ENCODE results near the gene FAM90A1.
A peak's percentile ranks its signal among the peaks of the same experiment; 100 is the strongest.
"Not testable (repeated sequence)": the region's sequence is repeated elsewhere in the genome, so short reads cannot be mapped to it uniquely, and the experiment has no call there.

FAM90A1 gene, protein sequence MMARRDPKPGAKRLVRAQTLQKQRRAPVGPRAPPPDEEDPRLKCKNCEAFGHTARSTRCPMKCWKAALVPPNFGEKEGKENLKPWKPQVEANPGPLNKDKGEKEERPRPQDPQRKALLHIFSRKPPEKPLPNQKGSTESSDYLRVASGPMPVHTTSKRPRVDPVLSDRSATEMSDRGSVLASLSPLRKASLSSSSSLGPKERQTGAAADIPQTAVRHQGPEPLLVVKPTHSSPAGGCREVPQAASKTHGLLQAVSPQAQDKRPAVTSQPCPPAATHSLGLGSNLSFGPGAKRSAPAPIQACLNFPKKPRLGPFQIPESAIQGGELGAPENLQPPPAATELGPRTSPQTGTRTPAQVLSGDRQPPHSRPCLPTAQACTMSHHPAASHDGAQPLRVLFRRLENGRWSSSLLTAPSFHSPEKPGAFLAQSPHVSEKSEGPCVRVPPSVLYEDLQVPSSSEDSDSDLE

GRCh38 chr12:8226992-8227731 is at the start of gene FAM90A1:
Gene FAM90A1, minus strand, starts transcription at chr12:8227618. Its CDS starts 2,786 bp downstream, at chr12:8224832.
- peak within 1 kb of the TSS; percentile 37 for H3K4me3 ChIP-seq (ENCODE audit: low read length)
- peak; percentile 13 for DNase-seq (ENCODE audit: low read depth)

DNA sequence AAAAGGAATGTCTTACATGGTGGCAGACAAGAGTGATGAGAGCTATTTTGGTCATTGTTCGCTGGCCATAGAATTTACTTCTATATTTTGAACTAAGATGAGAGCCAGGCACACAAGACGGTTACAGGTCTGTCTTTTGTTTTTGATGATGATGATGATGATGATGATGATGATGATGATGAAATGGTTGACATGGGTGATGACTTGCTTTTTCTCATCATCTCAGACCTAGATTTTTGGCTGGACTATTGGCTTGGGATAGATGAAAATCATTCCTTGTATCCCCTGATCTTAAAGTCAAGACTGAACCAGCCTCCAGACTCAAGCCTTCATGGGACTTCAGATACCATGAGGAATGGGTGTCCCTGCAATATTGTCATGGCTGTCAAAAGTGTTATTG is 49.0 kb upstream of the FAM90A1 start:
- not testable (repeated sequence) for H3K4me3 ChIP-seq (ENCODE audit: low read length); DNase-seq (ENCODE audit: low read depth)

- DNase-seq (ENCODE audit: low read depth); H3K4me3 ChIP-seq (ENCODE audit: low read length): not testable (repeated sequence)
Measured at GRCh38 chr12:8266706-8267105, 39.3 kb upstream of the FAM90A1 start.

DNA sequence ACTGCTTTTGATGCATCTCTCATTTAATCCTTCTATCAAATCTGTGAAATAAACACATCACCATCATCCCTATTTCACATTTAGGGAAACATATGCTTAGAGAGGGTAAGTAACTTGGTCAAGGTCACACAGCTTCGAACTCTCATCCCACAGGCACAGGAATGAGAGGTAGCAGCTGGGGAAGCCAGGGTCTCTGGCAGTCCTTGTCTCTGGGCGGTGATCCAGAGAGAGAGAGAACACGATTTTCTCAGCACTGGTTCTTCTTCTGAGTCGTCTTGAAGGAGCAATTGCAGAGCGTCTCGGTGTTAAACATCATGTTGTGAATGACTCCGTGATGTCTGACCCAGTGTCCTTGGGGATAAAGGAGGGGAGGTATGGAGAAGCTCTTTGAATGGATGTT is 36.8 kb upstream of the FAM90A1 start:
- H3K4me3 ChIP-seq (ENCODE audit: low read length) = not testable (repeated sequence)

DNA sequence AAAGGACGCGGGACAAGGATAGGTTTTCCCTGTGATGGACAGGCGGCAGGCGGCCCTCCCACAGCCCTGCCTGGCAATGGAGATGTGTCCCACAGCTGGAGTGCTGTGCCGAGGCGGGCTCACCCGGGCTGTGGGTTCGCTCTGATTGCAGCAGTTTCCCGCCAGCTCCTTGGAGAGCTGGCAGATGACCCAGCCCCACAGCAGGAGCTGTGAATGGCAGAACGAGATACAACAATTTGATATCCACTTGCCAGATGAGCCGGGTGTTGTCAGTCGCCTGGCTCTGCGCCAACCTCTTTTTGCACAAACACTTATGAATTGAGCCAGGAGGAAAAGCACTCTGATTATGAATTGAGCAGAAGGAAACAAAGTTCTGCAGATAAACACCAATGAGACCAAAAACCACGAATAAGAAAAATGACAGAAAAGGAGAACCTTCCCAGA is 33.7 kb upstream of the FAM90A1 start:
- H3K4me3 ChIP-seq (ENCODE audit: low read length); DNase-seq (ENCODE audit: low read depth): not testable (repeated sequence)

More for the DNA sequence above, 36.8 kb upstream of the FAM90A1 start:
- not testable (repeated sequence) for DNase-seq (ENCODE audit: low read depth)

- not testable (repeated sequence) for H3K4me3 ChIP-seq (ENCODE audit: low read length); DNase-seq (ENCODE audit: low read depth)
Measured at GRCh38 chr12:8256356-8256755, 28.9 kb upstream of the FAM90A1 start.

DNA sequence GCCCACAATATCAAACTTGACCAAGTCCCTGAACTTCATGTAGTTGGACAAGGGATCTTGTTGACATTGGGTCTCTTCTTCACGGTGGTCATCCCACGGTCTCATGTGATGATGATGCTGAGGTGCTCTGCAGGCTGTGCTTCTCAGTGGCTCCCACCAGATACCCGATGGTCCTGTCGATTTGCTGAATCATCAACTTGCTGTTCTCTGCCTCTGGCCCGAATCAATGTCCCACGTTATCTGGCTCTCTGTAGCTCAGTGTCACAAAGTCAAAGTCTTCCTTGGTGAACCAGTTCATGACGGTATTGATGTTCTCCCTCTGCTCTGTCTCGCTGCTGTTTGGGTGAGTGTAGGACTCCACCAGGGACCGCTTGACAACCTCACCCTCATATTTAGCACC is 27.3 kb upstream of the FAM90A1 start:
- not testable (repeated sequence) for DNase-seq (ENCODE audit: low read depth); H3K4me3 ChIP-seq (ENCODE audit: low read length)

GRCh38 chr12:8252056-8252818 is 24.8 kb upstream of the FAM90A1 start:
- H3K4me3 ChIP-seq (ENCODE audit: low read length); DNase-seq (ENCODE audit: low read depth): not testable (repeated sequence)

DNA sequence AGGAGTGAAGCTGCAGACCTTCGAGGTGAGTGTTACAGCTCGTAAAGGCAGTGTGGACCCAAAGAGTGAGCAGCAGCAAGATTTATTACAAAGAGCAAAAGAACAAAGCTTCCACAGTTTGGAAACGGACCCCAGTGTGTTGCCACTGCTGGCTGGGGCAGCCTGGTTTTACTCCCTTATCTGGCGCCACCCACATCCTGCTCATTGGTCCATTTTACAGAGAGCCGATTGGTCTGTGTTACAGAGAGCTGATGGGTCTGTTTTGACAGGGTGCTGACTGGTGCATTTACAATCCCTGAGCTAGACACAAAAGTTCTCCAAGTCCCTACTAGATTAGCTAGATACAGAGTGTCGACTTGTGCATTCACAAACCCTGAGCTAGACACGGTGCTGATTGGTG is 24.2 kb upstream of the FAM90A1 start:
- not testable (repeated sequence) for DNase-seq (ENCODE audit: low read depth); H3K4me3 ChIP-seq (ENCODE audit: low read length)

DNA sequence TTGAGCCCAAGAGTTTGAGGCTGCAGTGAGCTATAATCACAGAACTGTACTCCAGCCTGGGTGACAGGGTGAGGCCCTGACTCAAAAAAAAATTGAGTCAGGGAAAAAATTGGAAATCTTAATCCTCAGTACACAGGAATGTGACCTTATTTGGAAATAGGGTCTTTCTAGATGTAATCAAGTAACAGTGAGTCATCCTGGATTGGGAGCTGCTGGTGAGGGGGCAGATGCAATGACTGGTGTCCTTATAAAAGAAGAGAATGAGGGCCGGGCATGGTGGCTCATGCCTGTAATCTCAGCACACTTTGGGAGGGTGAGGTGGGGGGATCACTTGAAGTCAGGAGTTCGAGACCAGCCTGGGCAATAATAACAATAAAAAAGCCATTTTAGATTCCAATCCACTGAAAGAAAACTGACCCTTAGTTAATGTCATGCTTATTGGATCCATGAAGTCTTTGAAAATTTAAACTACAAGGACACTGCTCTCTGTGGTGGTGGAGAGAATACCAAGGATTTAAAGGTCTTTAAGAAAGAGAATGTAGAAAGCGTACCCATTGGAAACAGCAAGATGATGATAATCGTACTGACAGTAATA is 19.6 kb upstream of the FAM90A1 start:
- peak; percentile 64 for DNase-seq (ENCODE audit: low read depth)

DNA sequence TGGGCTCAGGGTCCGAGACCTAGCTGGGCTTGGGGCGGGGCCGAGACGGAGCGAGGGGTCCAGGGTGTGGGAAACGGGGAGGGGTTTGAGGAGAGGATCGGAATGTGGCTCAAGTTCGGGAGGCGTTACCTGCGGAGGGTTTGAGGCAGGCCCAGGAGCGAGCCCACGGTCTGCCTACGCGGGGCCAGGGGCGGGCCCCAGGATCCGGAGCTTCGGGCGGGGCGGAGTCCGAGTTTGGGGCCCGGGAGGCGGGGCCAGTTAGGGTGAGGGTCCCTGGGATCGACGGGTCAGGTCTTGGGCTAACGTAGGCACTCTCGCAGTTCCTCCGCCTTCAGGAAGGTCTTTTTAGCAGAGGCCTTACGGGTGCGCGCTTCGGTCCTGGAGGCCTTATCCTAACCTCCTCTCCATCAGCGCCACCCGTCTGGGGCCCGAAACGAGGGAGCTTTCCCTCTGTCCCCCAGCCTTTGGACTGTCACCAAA is 16.3 kb upstream of the FAM90A1 start:
- peak overlapping the region; percentile 56 for H3K4me3 ChIP-seq (ENCODE audit: low read length)
- not testable (repeated sequence) for DNase-seq (ENCODE audit: low read depth)

More for the DNA sequence above, 19.6 kb upstream of the FAM90A1 start:
- not testable (repeated sequence) for H3K4me3 ChIP-seq (ENCODE audit: low read length)

GRCh38 chr12:8242880-8243681 is 15.7 kb upstream of the FAM90A1 start:
- H3K4me3 ChIP-seq (ENCODE audit: low read length) = peak overlapping the region; percentile 56
- peak; percentile 96 for DNase-seq (ENCODE audit: low read depth)

DNA sequence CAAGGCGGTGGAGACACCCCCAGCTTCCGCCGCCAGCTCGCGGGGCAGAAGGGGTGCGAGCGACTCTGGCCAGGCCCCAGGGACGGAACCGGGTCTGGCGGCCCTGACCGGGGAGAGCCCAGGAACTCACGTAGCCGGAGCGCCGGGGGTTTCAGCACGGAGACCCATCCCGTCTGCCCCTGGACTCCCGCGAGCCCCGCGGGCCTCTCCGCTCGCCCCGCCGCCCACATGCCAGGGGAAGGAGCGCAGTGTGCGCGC is 15.1 kb upstream of the FAM90A1 start:
- H3K4me3 ChIP-seq (ENCODE audit: low read length) = peak overlapping the region; percentile 53

GRCh38 chr12:8241917-8242621 is 14.7 kb upstream of the FAM90A1 start:
- peak overlapping the region; percentile 53 for H3K4me3 ChIP-seq (ENCODE audit: low read length)
- DNase-seq (ENCODE audit: low read depth) = peak; percentile 22

More for the DNA sequence above, 15.1 kb upstream of the FAM90A1 start:
- not testable (repeated sequence) for DNase-seq (ENCODE audit: low read depth)

DNA sequence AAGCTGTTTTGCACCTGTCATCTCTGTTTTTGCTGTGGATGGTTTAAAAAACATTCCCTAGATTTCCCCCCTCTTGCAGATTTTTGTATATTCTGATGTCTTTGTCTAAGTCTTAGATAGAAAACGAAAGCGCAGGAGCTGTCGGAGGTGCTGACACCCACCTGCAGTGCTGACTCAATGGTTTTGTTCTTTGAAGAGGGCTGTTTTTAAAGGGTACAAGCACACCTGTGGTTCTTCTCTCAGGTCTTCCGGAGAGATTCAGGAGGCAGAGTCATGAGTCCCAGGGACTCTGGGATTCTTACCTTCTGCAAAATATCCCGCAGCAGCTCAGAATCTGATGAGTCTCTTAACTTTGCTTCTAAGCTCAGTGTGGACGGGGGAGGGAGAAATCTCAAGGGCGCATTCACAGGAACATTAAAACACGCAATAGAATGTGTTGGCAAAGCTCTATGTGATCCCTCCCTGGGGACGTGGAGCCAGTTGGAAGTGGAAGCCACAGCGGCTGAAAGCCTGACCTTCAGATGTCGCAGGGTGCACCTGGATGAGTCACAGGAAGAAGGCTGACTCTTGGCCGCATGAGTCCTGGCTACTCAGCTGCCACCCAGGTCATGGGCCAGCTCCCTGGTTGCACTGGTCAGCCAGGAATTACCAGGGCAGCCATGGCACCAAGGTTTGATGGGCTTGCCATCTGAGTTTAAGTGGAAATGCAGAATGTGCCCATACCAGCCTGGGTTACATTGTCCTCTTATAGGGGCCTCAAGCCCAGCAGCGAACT is 13.1 kb upstream of the FAM90A1 start:
- H3K4me3 ChIP-seq (ENCODE audit: low read length); DNase-seq (ENCODE audit: low read depth): not testable (repeated sequence)

- not testable (repeated sequence) for H3K4me3 ChIP-seq (ENCODE audit: low read length); DNase-seq (ENCODE audit: low read depth)
Measured at GRCh38 chr12:8237031-8237430, 9.6 kb upstream of the FAM90A1 start.
